HG02938 (cell line): Measurements from ENCODE around the gene KLHL8.
"Not testable (repeated sequence)": the region's sequence is repeated elsewhere in the genome, so short reads cannot be mapped to it uniquely, and the experiment has no call there.

Experiments used
- ATAC-seq: cut with Tn5 transposase; IDR thresholded peaks from one replicate; pipeline ENCODE4 v1.9.1; 2021; ENCODE audit warnings: mild to moderate bottlenecking, moderate library complexity; ENCODE audit not compliant: unreplicated experiment

KLHL8 gene

GRCh38 chr4:87228262-87228860 is 7.9 kb upstream of the KLHL8 start:
- ATAC-seq: no peak

GRCh38 chr4:87227751-87228151 is 7.3 kb upstream of the KLHL8 start:
- no peak for ATAC-seq

GRCh38 chr4:87225936-87226335 is 5.5 kb upstream of the KLHL8 start:
- no peak for ATAC-seq

GRCh38 chr4:87224141-87224923 is 3.9 kb upstream of the KLHL8 start:
- ATAC-seq: no peak

- peak; percentile 42 for ATAC-seq
Observed at GRCh38 chr4:87219632-87220093, 755 bp downstream of the KLHL8 start.

GRCh38 chr4:87217235-87217763 is 3.1 kb downstream of the KLHL8 start:
- not testable (repeated sequence) for ATAC-seq

GRCh38 chr4:87216469-87216868 is 3.9 kb downstream of the KLHL8 start:
- no peak for ATAC-seq

- no peak for ATAC-seq
Observed at GRCh38 chr4:87213421-87214075, 6.9 kb downstream of the KLHL8 start.

GRCh38 chr4:87211249-87211952 is 9.0 kb downstream of the KLHL8 start:
- no peak for ATAC-seq

- ATAC-seq: peak; percentile 91
Observed at GRCh38 chr4:87209696-87210095, 10.7 kb downstream of the KLHL8 start.

GRCh38 chr4:87209182-87209581 is 11.2 kb downstream of the KLHL8 start:
- no peak for ATAC-seq

- no peak for ATAC-seq
Observed at GRCh38 chr4:87204559-87204958, 15.9 kb downstream of the KLHL8 start.

- no peak for ATAC-seq
Observed at GRCh38 chr4:87196927-87197326, 23.5 kb downstream of the KLHL8 start.

- ATAC-seq: no peak
Observed at GRCh38 chr4:87196146-87196545, 24.3 kb downstream of the KLHL8 start.

- no peak for ATAC-seq
Observed at GRCh38 chr4:87193958-87194675, 26.3 kb downstream of the KLHL8 start.

- ATAC-seq: no peak
Observed at GRCh38 chr4:87192145-87192919, 28.1 kb downstream of the KLHL8 start.

- no peak for ATAC-seq
Observed at GRCh38 chr4:87188932-87189331, 31.5 kb downstream of the KLHL8 start.

- no peak for ATAC-seq
Observed at GRCh38 chr4:87188048-87188447, 32.4 kb downstream of the KLHL8 start.

- ATAC-seq: no peak
Observed at GRCh38 chr4:87185146-87185870, 35.1 kb downstream of the KLHL8 start.
